Adrenal gland (tissue), 5 donors: ENCODE results near the gene FGF9.

Source experiments
- CTCF ChIP-seq, 6 experiments: fragments of 450-650 bp in 4 of 6; fragments of 200-600 bp in 2 of 6; sonication (generic) in 1 of 6; IDR thresholded peaks; 1 replicate in 5 of 6; 2 replicates in 1 of 6; pipeline versions ENCODE4 v1.5.1 to v1.8.0; 2016 to 2021; ENCODE audit warnings: antibody characterized with exemption in 6 of 6, mild to moderate bottlenecking in 2 of 6, moderate library complexity in 1 of 6
- POLR2A ChIP-seq, 2 donors: fragments of 450-650 bp; IDR thresholded peaks; one replicate each; pipeline ENCODE4 v1.6.1; 2017; ENCODE audit warnings: antibody characterized with exemption in 2 of 2, mild to moderate bottlenecking in 2 of 2, moderate library complexity in 1 of 2
- donor health status: DM: no; HTN: no; CAD: no.

GRCh38 chr13:21710163-21710562, 39.3 kb downstream of the FGF9 start:
- TF ChIP-seq CTCF (IDR thresholded peaks at IDR 0.05) (no peak), POLR2A (IDR thresholded peaks at IDR 0.05) (no peak)
